Left lung (tissue), 10 donors: ENCODE data around the gene PGAM1. TPM values are rescaled to one million over a fixed set of nuclear protein-coding genes. Genes with fewer than 3 reads are reported as not detected.

Source experiments
- ATAC-seq: fragments of 200-7000 bp; cut with Tn5 transposase; one replicate; pipeline ENCODE4 v1.9.1; 2020; ENCODE audit warnings: moderate library complexity
- DNase-seq, 4 donors: peaks; one replicate each; pipeline ENCODE4 v3.0.0-alpha.2; 2013 to 2020
- H3K27ac ChIP-seq, 2 donors: fragments of 200-600 bp; sonication (generic) in 1 of 2; one replicate each; pipeline versions ENCODE4 v1.5.0 to v1.8.0; 2020 to 2021
- H3K27me3 ChIP-seq, 2 donors: fragments of 200-600 bp; sonication (generic) in 1 of 2; one replicate each; pipeline versions ENCODE4 v1.5.0 to v1.8.0; 2020 to 2021
- H3K36me3 ChIP-seq, 2 donors: fragments of 200-600 bp; sonication (generic) in 1 of 2; one replicate each; pipeline versions ENCODE4 v1.5.0 to v1.8.0; 2020 to 2021
- H3K4me1 ChIP-seq, 2 donors: fragments of 200-600 bp; one replicate each; pipeline ENCODE4 v1.8.0; 2021
- H3K4me3 ChIP-seq, 2 donors: fragments of 200-600 bp; sonication (generic) in 1 of 2; one replicate each; pipeline versions ENCODE4 v1.5.0 to v1.8.0; 2020 to 2021; ENCODE audit warnings: mild to moderate bottlenecking in 1 of 2
- H3K9me3 ChIP-seq, 2 donors: fragments of 200-600 bp; sonication (generic) in 1 of 2; one replicate each; pipeline versions ENCODE4 v1.5.0 to v1.8.0; 2020 to 2021
- intact Hi-C, 2 donors: fragments of 100-400 bp; cut with DNase I; formaldehyde crosslinking; loops; one replicate each; pipeline versions ENCODE4 v1.11.2 to v1.14.2; 2022
- polyA plus RNA-seq, 6 donors: library from polyadenylated mRNA; unstranded; fragments of 120-200 nt; gene quantifications; one replicate each; pipeline ENCODE4 v1.2.1, GENCODE V29; 2013; ENCODE audit not compliant: insufficient read length in 6 of 6
- total RNA-seq, 2 donors: library from RNA; stranded (reverse); fragmentation: NEBNext Ultra II Directional; extraction: Animal tissue kit (Norgen Biotek cat#: 25700); gene quantifications; one replicate each; pipeline ENCODE4 v1.2.1, GENCODE V29; 2021
- TF ChIP-seq, protein P1 (sequence below), 2 donors: fragments of 200-600 bp; sonication (generic) in 1 of 2; IDR thresholded peaks; one replicate each; pipeline versions ENCODE4 v1.5.0 to v1.8.0; 2021; ENCODE audit warnings: antibody characterized with exemption in 2 of 2
- donor health status: DM: no; HTN: yes; CAD: no.
- donor health status: DM: no; HTN: no; CAD: no.

PGAM1 gene
- total and polyA plus RNA-seq, 8 donors: 155 to 236 (median 169) TPM

DNA sequence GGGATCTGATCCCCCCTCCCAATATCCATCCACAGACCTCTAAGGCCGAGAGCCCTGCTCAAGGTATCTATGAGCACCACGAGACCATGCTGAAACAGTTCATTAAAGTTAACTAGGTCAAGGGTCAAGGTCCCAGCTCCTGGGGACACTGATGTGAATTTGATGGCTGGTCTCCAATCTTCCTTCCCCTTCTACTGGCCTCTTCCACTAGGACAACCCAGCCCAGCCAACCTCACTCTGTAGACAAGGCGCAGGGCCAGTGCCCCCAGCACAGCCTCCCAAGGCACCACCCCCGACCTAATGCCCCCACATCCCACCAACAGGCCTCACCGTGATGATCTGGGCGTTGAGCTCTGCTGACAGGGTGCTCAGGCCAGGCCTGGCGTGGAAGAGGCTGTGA, 40.4 kb upstream of the PGAM1 start:
- no peaks in the 10 kb centered on the region for H3K4me1 ChIP-seq
- intact Hi-C loops: no loop called here
- DNase-seq (no peak), ATAC-seq (no peak)
- TF ChIP-seq, protein P1, sequence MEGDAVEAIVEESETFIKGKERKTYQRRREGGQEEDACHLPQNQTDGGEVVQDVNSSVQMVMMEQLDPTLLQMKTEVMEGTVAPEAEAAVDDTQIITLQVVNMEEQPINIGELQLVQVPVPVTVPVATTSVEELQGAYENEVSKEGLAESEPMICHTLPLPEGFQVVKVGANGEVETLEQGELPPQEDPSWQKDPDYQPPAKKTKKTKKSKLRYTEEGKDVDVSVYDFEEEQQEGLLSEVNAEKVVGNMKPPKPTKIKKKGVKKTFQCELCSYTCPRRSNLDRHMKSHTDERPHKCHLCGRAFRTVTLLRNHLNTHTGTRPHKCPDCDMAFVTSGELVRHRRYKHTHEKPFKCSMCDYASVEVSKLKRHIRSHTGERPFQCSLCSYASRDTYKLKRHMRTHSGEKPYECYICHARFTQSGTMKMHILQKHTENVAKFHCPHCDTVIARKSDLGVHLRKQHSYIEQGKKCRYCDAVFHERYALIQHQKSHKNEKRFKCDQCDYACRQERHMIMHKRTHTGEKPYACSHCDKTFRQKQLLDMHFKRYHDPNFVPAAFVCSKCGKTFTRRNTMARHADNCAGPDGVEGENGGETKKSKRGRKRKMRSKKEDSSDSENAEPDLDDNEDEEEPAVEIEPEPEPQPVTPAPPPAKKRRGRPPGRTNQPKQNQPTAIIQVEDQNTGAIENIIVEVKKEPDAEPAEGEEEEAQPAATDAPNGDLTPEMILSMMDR (IDR thresholded peaks at IDR 0.05): no peak
- H3K4me3 ChIP-seq: no peak overlapping the region
- H3K27me3 ChIP-seq: no peaks in the 10 kb centered on the region
- no peaks in the 10 kb centered on the region for H3K9me3 ChIP-seq
- no peak overlapping the region for H3K27ac ChIP-seq
- peaks cover 0 to 95% of the 10 kb centered on the region in 2 donors for H3K36me3 ChIP-seq

DNA sequence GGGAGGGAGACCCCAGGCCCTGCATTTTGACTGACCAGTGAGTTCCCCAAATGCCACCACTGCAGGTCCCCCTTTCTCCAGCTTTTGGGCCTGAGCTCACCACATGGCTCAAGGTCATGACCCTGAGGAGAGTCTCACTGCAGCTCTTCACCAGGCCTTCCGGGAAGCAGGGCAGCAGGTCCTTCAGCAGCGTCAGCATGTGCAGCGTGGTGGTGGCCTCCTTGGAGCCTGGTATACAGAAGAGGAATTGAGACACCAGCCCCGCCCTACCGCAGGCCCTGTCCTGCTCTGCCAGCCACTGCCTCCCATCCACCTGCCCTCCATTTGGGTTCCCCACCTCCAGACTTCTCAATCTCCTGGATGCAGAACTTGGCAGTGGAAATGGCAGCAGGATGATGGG, 37.8 kb upstream of the PGAM1 start:
- intact Hi-C loops: no loop called here
- Histone ChIP-seq H3K9me3 (no peaks in the 10 kb centered on the region), H3K27me3 (no peaks in the 10 kb centered on the region), H3K27ac (no peak overlapping the region), H3K4me3 (no peak overlapping the region), H3K36me3 (peaks cover 0 to 100% of the 10 kb centered on the region in 2 donors), H3K4me1 (no peaks in the 10 kb centered on the region)
- DNase-seq (peak in 1 of 4 donors; percentile 77), ATAC-seq (peak; percentile 25)
- TF ChIP-seq, protein P1 (IDR thresholded peaks at IDR 0.05): no peak

DNA sequence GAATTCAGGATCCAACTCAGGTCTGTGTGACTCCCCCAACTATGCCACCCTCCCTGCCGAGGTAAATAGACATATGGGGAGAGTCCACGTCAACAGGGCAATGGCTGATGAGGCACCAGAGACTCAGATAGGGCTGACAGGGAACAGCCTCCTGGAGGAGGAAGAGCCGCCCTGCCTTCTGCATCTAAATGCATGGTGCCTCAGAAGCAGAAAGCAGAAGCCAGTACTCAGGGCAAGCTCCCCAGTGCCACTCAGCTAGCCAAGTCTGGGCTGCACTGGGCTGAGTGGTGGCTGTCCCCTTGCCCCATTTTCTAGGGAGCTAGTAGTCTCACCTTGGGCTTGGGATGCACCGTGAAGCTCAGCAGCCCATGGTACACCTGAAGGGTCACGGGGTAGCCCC, 35.9 kb upstream of the PGAM1 start:
- Histone ChIP-seq H3K27me3 (no peaks in the 10 kb centered on the region), H3K36me3 (peaks cover 0 to 100% of the 10 kb centered on the region in 2 donors), H3K4me3 (no peak overlapping the region), H3K4me1 (no peaks in the 10 kb centered on the region), H3K9me3 (no peaks in the 10 kb centered on the region), H3K27ac (peak overlapping the region in 1 of 2 donors; percentile 59)
- TF ChIP-seq, protein P1 (IDR thresholded peaks at IDR 0.05): no peak
- no peak for DNase-seq
- ATAC-seq: peak; percentile 19
- intact Hi-C loops: no loop called here

DNA sequence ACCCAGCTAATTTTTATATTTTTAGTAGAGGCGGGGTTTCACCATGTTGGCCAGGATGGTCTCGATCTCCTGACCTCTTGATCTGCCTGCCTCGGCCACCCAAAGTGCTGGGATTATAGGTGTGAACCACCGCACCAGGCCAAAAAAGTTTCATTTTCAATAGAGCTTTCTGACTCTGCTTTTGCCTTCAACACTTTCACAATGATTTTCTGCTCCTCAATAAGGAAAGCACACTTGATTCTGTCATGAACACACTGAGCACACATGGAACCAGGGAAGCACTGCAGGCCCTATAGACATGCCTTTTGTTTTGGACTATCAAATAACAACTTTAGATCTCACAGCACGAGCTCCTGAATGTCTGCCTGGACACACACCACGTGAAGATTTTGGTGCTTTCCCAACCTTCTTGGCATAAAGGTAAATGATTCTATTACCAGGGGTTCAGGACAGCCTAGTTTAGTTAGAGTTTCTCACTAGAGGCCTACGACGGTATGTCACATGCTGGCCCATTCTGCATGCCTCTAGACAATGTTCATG, 32.9 kb upstream of the PGAM1 start:
- Histone ChIP-seq H3K4me1 (no peaks in the 10 kb centered on the region), H3K27me3 (no peaks in the 10 kb centered on the region), H3K9me3 (no peaks in the 10 kb centered on the region), H3K4me3 (no peak overlapping the region), H3K27ac (no peak overlapping the region), H3K36me3 (peaks cover 0 to 96% of the 10 kb centered on the region in 2 donors)
- DNase-seq (no peak), ATAC-seq (no peak)
- intact Hi-C loops: no loop called here
- TF ChIP-seq, protein P1 (IDR thresholded peaks at IDR 0.05): no peak

DNA sequence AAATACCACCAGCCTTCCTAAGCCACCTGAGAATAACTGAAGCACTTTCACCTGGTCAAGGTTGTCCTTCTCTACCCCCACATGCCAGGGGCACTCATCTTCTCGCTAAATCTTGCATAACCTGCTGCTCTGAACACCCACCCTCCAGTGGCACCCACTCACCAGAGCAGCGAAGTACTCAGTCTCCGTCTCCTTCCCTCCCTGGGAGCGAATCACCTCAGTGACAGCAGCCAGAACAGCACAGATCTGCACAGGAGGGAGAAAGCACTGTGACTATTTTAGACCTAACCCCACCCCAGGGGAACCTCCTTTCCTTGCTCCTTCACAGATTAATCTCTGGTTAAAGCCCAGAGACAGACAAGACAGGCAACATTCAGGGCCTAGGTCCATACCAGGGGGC, 29.9 kb upstream of the PGAM1 start:
- Histone ChIP-seq H3K36me3 (peaks cover 0 to 77% of the 10 kb centered on the region in 2 donors), H3K9me3 (no peaks in the 10 kb centered on the region), H3K27me3 (no peaks in the 10 kb centered on the region), H3K4me1 (peaks cover 3 to 23% of the 10 kb centered on the region in 2 donors), H3K4me3 (no peak overlapping the region), H3K27ac (no peak overlapping the region)
- ATAC-seq (no peak), DNase-seq (no peak)
- intact Hi-C loops: no loop called here
- TF ChIP-seq, protein P1 (IDR thresholded peaks at IDR 0.05): no peak
